ENCODE measurements around the gene RANBP3L. TPM values are rescaled to one million over a fixed set of nuclear protein-coding genes. Genes with fewer than 3 reads are reported as not detected.
"Not testable (repeated sequence)": the region's sequence is repeated elsewhere in the genome, so short reads cannot be mapped to it uniquely, and the experiment has no call there.

RANBP3L gene
- total and polyA plus RNA-seq, 9 of the 15 experiments (the other 6 are each of a cell fraction or from before 2014, with no cell fraction given) = 0.01 to 0.06 TPM; not detected in 7

- no peak overlapping the region for H3K4me3 ChIP-seq
- H3K9me1 ChIP-seq (ENCODE audit: control insufficient read depth, insufficient read depth, low read length) = no peaks in the 10 kb centered on the region
- BruUV-seq (replicated peaks) = no TSS peak
- no peak overlapping the region for H2AFZ ChIP-seq (ENCODE audit: low read depth, low read length)
- no peaks in the 10 kb centered on the region for H3K9me3 ChIP-seq (replicated peaks; ENCODE audit: control insufficient read depth, insufficient read depth, low read depth, low read length)
- H4K20me1 ChIP-seq (replicated peaks; ENCODE audit: control insufficient read depth, insufficient read depth, low read length) = no peaks in the 10 kb centered on the region
- no peak for ATAC-seq
- H3K4me2 ChIP-seq (ENCODE audit: insufficient read depth, low read length) = no peak overlapping the region
- H3K79me2 ChIP-seq (ENCODE audit: control insufficient read depth, insufficient read depth, low read length) = no peaks in the 10 kb centered on the region
- in situ Hi-C loops (cut with MboI) (no loop called here), intact Hi-C loops (cut with micrococcal nuclease) (no loop called here)
- ChIA-PET CTCF (ENCODE audit: low intra/inter-chr PET ratio) (no interaction called here), POLR2A (interaction anchor here (0.8 kb wide), 2 partner anchors 8 to 13 kb away, joined by 3 to 4 read pairs; no protein-coding TSS in a partner anchor)
- no peaks in the 10 kb centered on the region for H3K4me1 ChIP-seq (replicated peaks in 1 of 2; ENCODE audit: control insufficient read depth in 2 of 2, insufficient read depth in 2 of 2, low read length in 2 of 2)
- H3K27ac ChIP-seq (ENCODE audit: extremely low read depth, low read depth, low read length) = no peak overlapping the region
- H3K36me3 ChIP-seq (ENCODE audit: control insufficient read depth, insufficient read depth, low read length) = no peaks in the 10 kb centered on the region
- FAIRE-seq = no peak
- no peak overlapping the region for H3K9ac ChIP-seq (ENCODE audit: insufficient read depth in 1 of 2, low read depth in 2 of 2, low read length in 2 of 2)
- H3K27me3 ChIP-seq (ENCODE audit: control insufficient read depth in 2 of 2, insufficient read depth in 2 of 2, low read length in 2 of 2) = no peaks in the 10 kb centered on the region
- TF ChIP-seq MCM7 (IDR thresholded peaks at IDR 0.05) = no peak
- no peak for TF ChIP-seq RBM25 (IDR thresholded peaks at IDR 0.05; ENCODE audit: low read depth, low read length, severe bottlenecking)
- TF ChIP-seq ZNF668 (CRISPR knock-in tag; IDR thresholded peaks at IDR 0.05) = no peak
- no peak for TF ChIP-seq ZBTB8A (IDR thresholded peaks at IDR 0.05; ENCODE audit: partially characterized antibody)
- TF ChIP-seq PHB2 (IDR thresholded peaks at IDR 0.05; ENCODE audit: low read depth) = no peak
- no peak for TF ChIP-seq ZNF764 (CRISPR knock-in tag; IDR thresholded peaks at IDR 0.05; ENCODE audit: low read depth)
- TF ChIP-seq DLX4 (CRISPR knock-in tag; IDR thresholded peaks at IDR 0.05) = no peak
- TF ChIP-seq MYBL2 (IDR thresholded peaks at IDR 0.05; ENCODE audit: low read depth) = no peak
- no peak for TF ChIP-seq MYBL2 (CRISPR knock-in tag; IDR thresholded peaks at IDR 0.05; ENCODE audit: borderline replicate concordance)
- TF ChIP-seq TCF3 (CRISPR knock-in tag; IDR thresholded peaks at IDR 0.05) = no peak
- TF ChIP-seq NONO (IDR thresholded peaks at IDR 0.05; ENCODE audit: low read depth in 2 of 2, low read length in 1 of 2) = no peak
- TF ChIP-seq, protein P1, sequence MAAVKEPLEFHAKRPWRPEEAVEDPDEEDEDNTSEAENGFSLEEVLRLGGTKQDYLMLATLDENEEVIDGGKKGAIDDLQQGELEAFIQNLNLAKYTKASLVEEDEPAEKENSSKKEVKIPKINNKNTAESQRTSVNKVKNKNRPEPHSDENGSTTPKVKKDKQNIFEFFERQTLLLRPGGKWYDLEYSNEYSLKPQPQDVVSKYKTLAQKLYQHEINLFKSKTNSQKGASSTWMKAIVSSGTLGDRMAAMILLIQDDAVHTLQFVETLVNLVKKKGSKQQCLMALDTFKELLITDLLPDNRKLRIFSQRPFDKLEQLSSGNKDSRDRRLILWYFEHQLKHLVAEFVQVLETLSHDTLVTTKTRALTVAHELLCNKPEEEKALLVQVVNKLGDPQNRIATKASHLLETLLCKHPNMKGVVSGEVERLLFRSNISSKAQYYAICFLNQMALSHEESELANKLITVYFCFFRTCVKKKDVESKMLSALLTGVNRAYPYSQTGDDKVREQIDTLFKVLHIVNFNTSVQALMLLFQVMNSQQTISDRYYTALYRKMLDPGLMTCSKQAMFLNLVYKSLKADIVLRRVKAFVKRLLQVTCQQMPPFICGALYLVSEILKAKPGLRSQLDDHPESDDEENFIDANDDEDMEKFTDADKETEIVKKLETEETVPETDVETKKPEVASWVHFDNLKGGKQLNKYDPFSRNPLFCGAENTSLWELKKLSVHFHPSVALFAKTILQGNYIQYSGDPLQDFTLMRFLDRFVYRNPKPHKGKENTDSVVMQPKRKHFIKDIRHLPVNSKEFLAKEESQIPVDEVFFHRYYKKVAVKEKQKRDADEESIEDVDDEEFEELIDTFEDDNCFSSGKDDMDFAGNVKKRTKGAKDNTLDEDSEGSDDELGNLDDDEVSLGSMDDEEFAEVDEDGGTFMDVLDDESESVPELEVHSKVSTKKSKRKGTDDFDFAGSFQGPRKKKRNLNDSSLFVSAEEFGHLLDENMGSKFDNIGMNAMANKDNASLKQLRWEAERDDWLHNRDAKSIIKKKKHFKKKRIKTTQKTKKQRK (IDR thresholded peaks at IDR 0.05; ENCODE audit: borderline replicate concordance, low read depth, low read length) = no peak
- TF ChIP-seq KLF10 (CRISPR knock-in tag; IDR thresholded peaks at IDR 0.05) = no peak
- WGBS (ENCODE audit: insufficient coverage, low coverage, missing lambda C conversion rate) = 0% methylated on average over 2 of the region's 2 CpGs
- DNase-seq (ENCODE audit: extremely low read depth in 1 of 4, low spot score in 3 of 4) = no peak
Measured at GRCh38 chr5:36285837-36286615, 15.7 kb downstream of the RANBP3L start.

GRCh38 chr5:36283775-36284174 is 17.9 kb downstream of the RANBP3L start:
- in situ Hi-C loops (cut with MboI); H3K36me3 ChIP-seq (ENCODE audit: control insufficient read depth, insufficient read depth, low read length); intact Hi-C loops (cut with micrococcal nuclease); H3K4me2 ChIP-seq (ENCODE audit: insufficient read depth, low read length); H3K4me3 ChIP-seq; DNase-seq (ENCODE audit: extremely low read depth in 1 of 4, low spot score in 3 of 4); H3K27me3 ChIP-seq (ENCODE audit: control insufficient read depth in 2 of 2, insufficient read depth in 2 of 2, low read length in 2 of 2); H3K9ac ChIP-seq (ENCODE audit: insufficient read depth in 1 of 2, low read depth in 2 of 2, low read length in 2 of 2); H3K79me2 ChIP-seq (ENCODE audit: control insufficient read depth, insufficient read depth, low read length); CTCF ChIA-PET (ENCODE audit: low intra/inter-chr PET ratio); POLR2A ChIA-PET; BruUV-seq (replicated peaks); H3K9me3 ChIP-seq (replicated peaks; ENCODE audit: control insufficient read depth, insufficient read depth, low read depth, low read length); FAIRE-seq; H2AFZ ChIP-seq (ENCODE audit: low read depth, low read length); ATAC-seq; H3K9me1 ChIP-seq (ENCODE audit: control insufficient read depth, insufficient read depth, low read length); H3K4me1 ChIP-seq (replicated peaks in 1 of 2; ENCODE audit: control insufficient read depth in 2 of 2, insufficient read depth in 2 of 2, low read length in 2 of 2); H4K20me1 ChIP-seq (replicated peaks; ENCODE audit: control insufficient read depth, insufficient read depth, low read length); H3K27ac ChIP-seq (ENCODE audit: extremely low read depth, low read depth, low read length): not testable (repeated sequence)
- WGBS (ENCODE audit: insufficient coverage, low coverage, missing lambda C conversion rate) = 8% methylated on average over 3 of the region's 3 CpGs

All from K562 (cell line).